ENCODE results near the gene DCANP1.

GRCh38 chr5:135422419-135422818 is 24.7 kb downstream of the DCANP1 start:
- TF ChIP-seq POLR2AphosphoS5 (IDR thresholded peaks at IDR 0.05; ENCODE audit: low read depth), result no peak
- no peak for TF ChIP-seq CTCF (IDR thresholded peaks at IDR 0.05; ENCODE audit: insufficient read depth, low read length)

All from HL-60 (cell line).